Measurements from ENCODE around the gene TDP1. TPM values are rescaled to one million over a fixed set of nuclear protein-coding genes. Genes with fewer than 3 reads are reported as not detected.

TDP1 gene
- total RNA-seq, 1 donor from 2014 or later = 3.4 TPM

- no peak for TF ChIP-seq CTCF (IDR thresholded peaks at IDR 0.05; ENCODE audit: borderline replicate concordance)
- Histone ChIP-seq H3K9me3 (replicated peaks) (no peaks in the 10 kb centered on the region), H3K27ac (replicated peaks) (peak overlapping the region; percentile 84), H3K27me3 (ENCODE audit: low read depth) (no peaks in the 10 kb centered on the region), H3K4me3 (peak overlapping the region; percentile 82), H3K36me3 (no peaks in the 10 kb centered on the region), H3K4me1 (peaks cover 25% of the 10 kb centered on the region)
- no peak for DNase-seq
- intact Hi-C loops (cut with micrococcal nuclease) = no loop called here
These were observed 908 bp downstream of the TDP1 start for GRCh38 chr14:89956661-89957009.

- Histone ChIP-seq H3K27me3 (ENCODE audit: low read depth) (no peaks in the 10 kb centered on the region), H3K36me3 (no peaks in the 10 kb centered on the region), H3K27ac (replicated peaks) (no peak overlapping the region), H3K4me1 (peaks cover 25% of the 10 kb centered on the region), H3K4me3 (no peak overlapping the region), H3K9me3 (replicated peaks) (no peaks in the 10 kb centered on the region)
- TF ChIP-seq CTCF (IDR thresholded peaks at IDR 0.05; ENCODE audit: borderline replicate concordance) = no peak
- intact Hi-C loops (cut with micrococcal nuclease) = no loop called here
- DNase-seq = no peak
These were observed 1.6 kb downstream of the TDP1 start for GRCh38 chr14:89957376-89957775.

GRCh38 chr14:89957791-89958190, 2.1 kb downstream of the TDP1 start:
- Histone ChIP-seq H3K27ac (replicated peaks) (no peak overlapping the region), H3K9me3 (replicated peaks) (no peaks in the 10 kb centered on the region), H3K4me3 (no peak overlapping the region), H3K27me3 (ENCODE audit: low read depth) (no peaks in the 10 kb centered on the region), H3K36me3 (peaks cover 1% of the 10 kb centered on the region), H3K4me1 (peaks cover 25% of the 10 kb centered on the region)
- TF ChIP-seq CTCF (IDR thresholded peaks at IDR 0.05; ENCODE audit: borderline replicate concordance) = no peak
- intact Hi-C loops (cut with micrococcal nuclease) = no loop called here
- DNase-seq = no peak

- TF ChIP-seq CTCF (IDR thresholded peaks at IDR 0.05; ENCODE audit: borderline replicate concordance) = no peak
- Histone ChIP-seq H3K27me3 (ENCODE audit: low read depth) (no peaks in the 10 kb centered on the region), H3K4me3 (no peak overlapping the region), H3K9me3 (replicated peaks) (no peaks in the 10 kb centered on the region), H3K36me3 (peaks cover 13% of the 10 kb centered on the region), H3K27ac (replicated peaks) (no peak overlapping the region), H3K4me1 (peaks cover 20% of the 10 kb centered on the region)
- intact Hi-C loops (cut with micrococcal nuclease) = no loop called here
- no peak for DNase-seq
These were observed 3.2 kb downstream of the TDP1 start for GRCh38 chr14:89958966-89959365.

- no peaks in the 10 kb centered on the region for H3K9me3 ChIP-seq (replicated peaks)
- H3K36me3 ChIP-seq = peaks cover 16% of the 10 kb centered on the region
- DNase-seq = no peak
- no peaks in the 10 kb centered on the region for H3K27me3 ChIP-seq (ENCODE audit: low read depth)
- intact Hi-C loops (cut with micrococcal nuclease) = no loop called here
- H3K4me3 ChIP-seq = no peak overlapping the region
- H3K4me1 ChIP-seq = peaks cover 16% of the 10 kb centered on the region
- no peak overlapping the region for H3K27ac ChIP-seq (replicated peaks)
- no peak for TF ChIP-seq CTCF (IDR thresholded peaks at IDR 0.05; ENCODE audit: borderline replicate concordance)
These were observed 4.2 kb downstream of the TDP1 start for GRCh38 chr14:89959853-89960445.

All from left ventricle myocardium inferior (tissue), 1 donor.